PC-3 (cell line): ENCODE measurements around the gene CHD2. TPM values are rescaled to one million over a fixed set of nuclear protein-coding genes. Genes with fewer than 3 reads are reported as not detected.

Source experiments
- ATAC-seq: fragments of 200-7000 bp; cut with Tn5 transposase; 2 replicates; pipeline ENCODE4 v1.9.1; 2020; ENCODE audit warnings: mild to moderate bottlenecking, moderate library complexity
- BruUV-seq: library from RNA; stranded (reverse); fragments of 400-500 nt; replicated peaks from 2 replicates; lab custom pipeline; 2021; lab: Mats Ljungman, UMichigan
- CTCF ChIA-PET: fragments of 300-600 bp; sonication (Branson Sonifier 250); formaldehyde crosslinking; loops from one replicate; lab custom pipeline; 2022; ENCODE audit warnings: antibody characterized with exemption; lab: Charles Lee
- POLR2A ChIA-PET: fragments of 300-600 bp; sonication (Branson Sonifier 250); formaldehyde crosslinking; loops from one replicate; lab custom pipeline; 2022; ENCODE audit warnings: antibody characterized with exemption; ENCODE audit not compliant: unreplicated experiment; lab: Charles Lee
- DNase-seq: peaks from one replicate; pipeline ENCODE4 v3.0.0-alpha.2; 2015
- H2AFZ ChIP-seq: fragments of 300-600 bp; sonication (generic); 2 replicates; pipeline ENCODE4 v1.6.0; 2016; ENCODE audit warnings: antibody characterized with exemption, low read length
- H3F3A ChIP-seq: fragments of 300-600 bp; sonication (generic); one replicate; pipeline ENCODE4 v1.6.0; 2017; ENCODE audit warnings: antibody characterized with exemption, low read length, control low read depth, mild to moderate bottlenecking; ENCODE audit not compliant: unreplicated experiment
- H3K27ac ChIP-seq: fragments of 300-600 bp; sonication (generic); 2 replicates; pipeline ENCODE4 v1.5.1; 2016; ENCODE audit warnings: mild to moderate bottlenecking, low read length
- H3K27me3 ChIP-seq: fragments of 300-600 bp; sonication (generic); 2 replicates; pipeline ENCODE4 v1.6.1; 2016; ENCODE audit warnings: low read length, mixed read lengths
- H3K36me3 ChIP-seq: fragments of 300-600 bp; sonication (generic); 2 replicates; pipeline ENCODE4 v1.6.1; 2016; ENCODE audit warnings: low read depth, mixed run types, low read length, mixed read lengths
- H3K4me1 ChIP-seq: fragments of 300-600 bp; sonication (generic); 2 replicates; pipeline ENCODE4 v1.5.1; 2016; ENCODE audit warnings: low read length; ENCODE audit not compliant: insufficient read depth
- H3K4me2 ChIP-seq: fragments of 300-600 bp; sonication (generic); 2 replicates; pipeline ENCODE4 v1.6.0; 2016; ENCODE audit warnings: low read length
- H3K4me3 ChIP-seq: fragments of 300-600 bp; sonication (generic); 2 replicates; pipeline ENCODE4 v1.5.1; 2016; ENCODE audit warnings: mild to moderate bottlenecking, low read length, mixed read lengths
- H3K79me2 ChIP-seq: fragments of 300-600 bp; sonication (generic); 2 replicates; pipeline ENCODE4 v1.6.1; 2017; ENCODE audit warnings: low read length, mixed read lengths
- H3K9ac ChIP-seq: fragments of 300-600 bp; sonication (generic); 2 replicates; pipeline ENCODE4 v1.6.0; 2016; ENCODE audit warnings: mild to moderate bottlenecking, low read length
- H3K9me2 ChIP-seq: fragments of 300-600 bp; sonication (generic); replicated peaks from 2 replicates; pipeline ENCODE4 v1.6.1; 2016; ENCODE audit warnings: mixed run types, low read length, mixed read lengths
- H3K9me3 ChIP-seq: fragments of 300-600 bp; sonication (generic); 2 replicates; pipeline ENCODE4 v1.6.1; 2016; ENCODE audit warnings: low read length, mixed read lengths
- H4K20me1 ChIP-seq: fragments of 300-600 bp; sonication (generic); 2 replicates; pipeline ENCODE4 v1.6.1; 2016; ENCODE audit warnings: low read length, mixed read lengths
- CTCF ChIP-seq: fragments of 300-600 bp; sonication (generic); conservative IDR thresholded peaks from 2 replicates; pipeline ENCODE4 v1.5.1; 2017; ENCODE audit warnings: antibody characterized with exemption, low read depth, mild to moderate bottlenecking, low read length
- EZH2 ChIP-seq: fragments of 300-600 bp; sonication (generic); IDR thresholded peaks from one replicate; pipeline ENCODE4 v1.6.1; 2017; ENCODE audit warnings: antibody characterized with exemption, mild to moderate bottlenecking, low read length; ENCODE audit not compliant: unreplicated experiment
- EZH2phosphoT487 ChIP-seq: fragments of 300-600 bp; sonication (generic); IDR thresholded peaks from 2 replicates; pipeline ENCODE4 v1.6.1; 2018; ENCODE audit warnings: mild to moderate bottlenecking, antibody characterized with exemption, low read length, borderline replicate concordance
- intact Hi-C: fragments of 100-400 bp; cut with micrococcal nuclease; formaldehyde crosslinking; loops from 2 replicates; pipeline ENCODE4 v1.9.0; 2023
- total RNA-seq: library from RNA; depleted of rRNA; stranded (reverse); fragments of >200 nt; gene quantifications from 2 replicates; pipeline ENCODE4 v1.2.3, GENCODE V29; 2014

The CHD2 gene
- total RNA-seq, 1 experiment from 2014 or later, result 42.7 TPM

GRCh38 chr15:92881802-92882696 lies 18.1 kb upstream of the CHD2 start:
- Histone ChIP-seq H3K79me2 (peaks cover 42% of the 10 kb centered on the region), H3K4me3 (peak overlapping the region; percentile 65), H3K9ac (peak overlapping the region; percentile 98), H3K27ac (peak overlapping the region; percentile 61), H3K4me2 (peak overlapping the region; percentile 94), H3K9me2 (no peaks in the 10 kb centered on the region), H3K9me3 (no peaks in the 10 kb centered on the region), H4K20me1 (peaks cover 35% of the 10 kb centered on the region), H3K27me3 (no peaks in the 10 kb centered on the region), H3K4me1 (peaks cover 24% of the 10 kb centered on the region), H3K36me3 (peaks cover 30% of the 10 kb centered on the region), H2AFZ (peak overlapping the region; percentile 81), H3F3A (no peaks in the 10 kb centered on the region)
- ChIA-PET CTCF (interaction anchor here (0.6 to 0.9 kb wide), 3 partner anchors 13 to 78 kb away, joined by 3 to 12 read pairs (median 4); partner anchors contain the start of gene CHD2), POLR2A (interaction anchor here (0.5 to 1.6 kb wide), 20 partner anchors 15 to 1861 kb away, joined by 3 to 29 read pairs (median 7); partner anchors contain the start of gene CHD2)
- no peak for TF ChIP-seq CTCF
- TF ChIP-seq EZH2phosphoT487, result no peak
- TF ChIP-seq EZH2, result no peak
- BruUV-seq, result TSS peak; percentile 89
- intact Hi-C loops, result loop anchor here (1.0 to 5.0 kb wide), 3 partner anchors 50 to 72 kb away; no protein-coding TSS in a partner anchor
- ATAC-seq, result peak; percentile 93
- DNase-seq, result peak; percentile 99

GRCh38 chr15:92882697-92883162 lies 17.4 kb upstream of the CHD2 start:
- Histone ChIP-seq H3K36me3 (peaks cover 35% of the 10 kb centered on the region), H3K4me3 (peak overlapping the region; percentile 87), H3K4me2 (peak overlapping the region; percentile 90; the same call in 1 of the 2 replicates), H3K9ac (peak overlapping the region; percentile 98), H2AFZ (no peak overlapping the region), H3K79me2 (peaks cover 49% of the 10 kb centered on the region), H3K27ac (peak overlapping the region; percentile 61), H3K9me3 (no peaks in the 10 kb centered on the region), H3F3A (no peaks in the 10 kb centered on the region), H4K20me1 (peaks cover 35% of the 10 kb centered on the region), H3K27me3 (no peaks in the 10 kb centered on the region), H3K9me2 (no peaks in the 10 kb centered on the region), H3K4me1 (peaks cover 28% of the 10 kb centered on the region)
- ATAC-seq, result peak; percentile 84
- TF ChIP-seq EZH2, result no peak
- no peak for TF ChIP-seq CTCF
- TF ChIP-seq EZH2phosphoT487, result no peak
- no TSS peak for BruUV-seq
- POLR2A ChIA-PET, result interaction anchor here (0.5 to 1.6 kb wide), 20 partner anchors 15 to 1862 kb away, joined by 3 to 29 read pairs (median 7); partner anchors contain the start of gene CHD2
- CTCF ChIA-PET, result interaction anchor here (0.6 to 0.9 kb wide), 3 partner anchors 17 to 79 kb away, joined by 3 to 12 read pairs (median 4); partner anchors contain the start of gene CHD2
- DNase-seq, result no peak
- intact Hi-C loops, result loop anchor here (1.0 to 5.0 kb wide), 3 partner anchors 50 to 72 kb away; no protein-coding TSS in a partner anchor
